Lower leg skin (tissue), 4 donors: ENCODE data around the gene JMJD1C. TPM values are rescaled to one million over a fixed set of nuclear protein-coding genes. Genes with fewer than 3 reads are reported as not detected.

Experiments used
- DNase-seq, 2 donors: peaks; one replicate each; pipeline ENCODE4 v3.0.0-alpha.2; 2019; ENCODE audit warnings: low spot score in 2 of 2
- H3K4me3 ChIP-seq: fragments of 200-600 bp; sonication (generic); 2 replicates; pipeline ENCODE4 v1.5.1; 2017; ENCODE audit warnings: mild to moderate bottlenecking, low read depth; ENCODE audit not compliant: poor library complexity, severe bottlenecking
- CTCF ChIP-seq, 3 donors: fragments of 450-650 bp; IDR thresholded peaks; one replicate each; pipeline ENCODE4 v1.5.1; 2016; ENCODE audit warnings: antibody characterized with exemption in 3 of 3, mild to moderate bottlenecking in 3 of 3, moderate library complexity in 2 of 3
- POLR2A ChIP-seq, 2 donors: fragments of 450-650 bp; IDR thresholded peaks; one replicate each; pipeline ENCODE4 v1.6.1; 2016 to 2017; ENCODE audit warnings: antibody characterized with exemption in 2 of 2, mild to moderate bottlenecking in 1 of 2, moderate library complexity in 1 of 2
- WGBS, 2 donors: methylation state at CpG; one replicate each; pipeline ENCODE4 v1.1.5; 2018; 5-methylcytosine and 5-hydroxymethylcytosine counted together
- intact Hi-C: fragments of 100-400 bp; cut with DNase I; formaldehyde crosslinking; loops from one replicate; pipeline ENCODE4 v1.15.0; 2023; ENCODE audit warnings: low total_unique reads
- total RNA-seq, 4 donors: library from RNA; depleted of rRNA; stranded (reverse); fragments of >200 nt; gene quantifications; one replicate each; pipeline ENCODE4 v1.1.0, GENCODE V29; 2016

Gene JMJD1C
- total RNA-seq, 4 donors from 2014 or later: 82.0 to 92.5 (median 84.9) TPM

DNA sequence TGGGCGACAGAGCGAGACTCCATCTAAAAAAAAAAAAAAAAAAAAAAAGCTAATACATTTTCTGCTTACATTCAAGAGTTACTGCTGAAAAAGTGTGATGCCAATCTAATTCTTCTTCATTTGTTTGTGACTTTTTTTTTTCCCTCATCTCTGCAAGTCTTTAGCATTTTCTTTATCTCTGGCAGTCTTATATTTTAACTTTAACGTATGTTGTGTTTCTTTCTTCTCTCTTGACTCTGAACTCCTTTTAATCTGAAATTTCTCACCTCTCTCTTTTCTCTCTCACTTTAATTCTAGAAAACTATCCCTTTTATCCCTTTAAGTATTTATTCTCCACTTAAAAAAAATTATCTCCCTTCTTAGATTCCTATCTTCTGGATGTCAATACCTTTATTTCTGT lies 146.5 kb downstream of the JMJD1C start:
- WGBS, 2 donors: 95 to 98% methylated on average over 3 of the region's 3 CpGs
- TF ChIP-seq CTCF (IDR thresholded peaks at IDR 0.05) (no peak), POLR2A (IDR thresholded peaks at IDR 0.05) (no peak)
- H3K4me3 ChIP-seq: no peak overlapping the region
- no peak for DNase-seq
- intact Hi-C loops: no loop called here

- no peak overlapping the region for H3K4me3 ChIP-seq
- no peak for DNase-seq
- WGBS, 2 donors: 78 to 87% methylated on average over 3 of the region's 3 CpGs
- no peak for TF ChIP-seq CTCF (IDR thresholded peaks at IDR 0.05)
- no peak for TF ChIP-seq POLR2A (IDR thresholded peaks at IDR 0.05)
- intact Hi-C loops: no loop called here
These were observed 147.3 kb downstream of the JMJD1C start for GRCh38 chr10:63318491-63318890.

DNA sequence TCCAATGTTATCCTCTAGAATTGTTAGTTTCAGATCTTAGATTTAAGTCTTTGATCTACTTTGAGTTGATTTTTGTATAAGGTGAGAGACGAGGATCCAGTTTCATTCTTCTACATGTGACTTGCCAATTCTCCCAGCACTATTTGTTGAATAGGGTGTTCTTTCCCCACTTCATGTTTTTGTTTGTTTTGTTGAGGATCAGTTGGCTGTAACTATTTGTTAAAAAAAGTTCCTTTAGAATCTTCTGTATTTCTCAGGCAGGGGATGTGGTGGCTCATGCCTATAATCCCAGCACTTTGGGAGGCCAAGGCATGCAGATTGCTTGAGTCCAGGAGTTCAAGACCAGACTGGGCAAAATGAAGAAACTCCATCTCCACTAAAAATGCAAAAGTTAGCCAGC lies 151.8 kb downstream of the JMJD1C start:
- 88 to 96% methylated on average over 1 of the region's 1 CpG for WGBS, 2 donors
- DNase-seq: no peak
- H3K4me3 ChIP-seq: no peak overlapping the region
- intact Hi-C loops: no loop called here
- TF ChIP-seq POLR2A (IDR thresholded peaks at IDR 0.05) (no peak), CTCF (IDR thresholded peaks at IDR 0.05) (no peak)

- no peak overlapping the region for H3K4me3 ChIP-seq
- 97 to 98% methylated on average over 3 of the region's 3 CpGs for WGBS, 2 donors
- TF ChIP-seq POLR2A (IDR thresholded peaks at IDR 0.05): no peak
- no peak for TF ChIP-seq CTCF (IDR thresholded peaks at IDR 0.05)
- no peak for DNase-seq
- intact Hi-C loops: no loop called here
These were observed 152.6 kb downstream of the JMJD1C start for GRCh38 chr10:63313066-63313717.

GRCh38 chr10:63308628-63309027 lies 157.1 kb downstream of the JMJD1C start:
- DNase-seq: no peak
- H3K4me3 ChIP-seq: no peak overlapping the region
- intact Hi-C loops: no loop called here
- TF ChIP-seq CTCF (IDR thresholded peaks at IDR 0.05): no peak
- no peak for TF ChIP-seq POLR2A (IDR thresholded peaks at IDR 0.05)

- intact Hi-C loops: no loop called here
- WGBS, 2 donors: 79 to 84% methylated on average over 3 of the region's 3 CpGs
These were observed 161.6 kb downstream of the JMJD1C start for GRCh38 chr10:63304146-63304545.

More at GRCh38 chr10:63304146-63304545, 161.6 kb downstream of the JMJD1C start:
- H3K4me3 ChIP-seq: no peak overlapping the region
- TF ChIP-seq CTCF (IDR thresholded peaks at IDR 0.05): no peak
- TF ChIP-seq POLR2A (IDR thresholded peaks at IDR 0.05): no peak
- no peak for DNase-seq
